DOHH2 (cell line): ENCODE measurements around the gene RAB33A.

ENCODE experiments used
- H3F3A ChIP-seq: fragments of 200-600 bp; sonication (generic), shearing (Covaris generic); 2 replicates; pipeline ENCODE4 v1.6.0; 2016; ENCODE audit warnings: antibody characterized with exemption, mild to moderate bottlenecking; ENCODE audit not compliant: control insufficient read depth, insufficient read depth
- H3K27ac ChIP-seq: fragments of 200-600 bp; sonication (generic); 2 replicates; pipeline ENCODE4 v1.5.1; 2014; ENCODE audit warnings: low read depth, mild to moderate bottlenecking, low read length, moderate library complexity
- H3K27me3 ChIP-seq: fragments of 200-600 bp; sonication (generic); 2 replicates; pipeline ENCODE4 v1.6.1; 2014; ENCODE audit warnings: mild to moderate bottlenecking, low read length, mixed read lengths; ENCODE audit not compliant: control insufficient read depth
- H3K36me3 ChIP-seq: fragments of 200-600 bp; sonication (generic); 2 replicates; pipeline ENCODE4 v1.6.1; 2014; ENCODE audit warnings: mild to moderate bottlenecking, low read length, moderate library complexity, mixed read lengths; ENCODE audit not compliant: control insufficient read depth
- H3K4me1 ChIP-seq: fragments of 200-600 bp; sonication (generic); 2 replicates; pipeline ENCODE4 v1.6.1; 2014; ENCODE audit warnings: mild to moderate bottlenecking, low read length, mixed read lengths; ENCODE audit not compliant: control insufficient read depth
- H3K4me2 ChIP-seq: fragments of 200-600 bp; sonication (generic); 2 replicates; pipeline ENCODE4 v1.6.0; 2014; ENCODE audit warnings: mild to moderate bottlenecking, low read length, moderate library complexity
- H3K4me3 ChIP-seq: fragments of 200-600 bp; sonication (generic); 2 replicates; pipeline ENCODE4 v1.5.1; 2014; ENCODE audit warnings: mild to moderate bottlenecking, low read length, mixed read lengths
- H3K79me2 ChIP-seq: fragments of 200-600 bp; sonication (generic); 2 replicates; pipeline ENCODE4 v1.6.1; 2014; ENCODE audit warnings: mild to moderate bottlenecking, low read length, mixed read lengths; ENCODE audit not compliant: control insufficient read depth
- H3K9me2 ChIP-seq: fragments of 200-600 bp; sonication (generic); replicated peaks from 2 replicates; pipeline ENCODE4 v1.6.1; 2014; ENCODE audit warnings: mild to moderate bottlenecking, low read length, mixed read lengths; ENCODE audit not compliant: control insufficient read depth
- H3K9me3 ChIP-seq: fragments of 200-600 bp; sonication (generic); 2 replicates; pipeline ENCODE4 v1.6.1; 2014; ENCODE audit warnings: antibody characterized with exemption, low read length, mixed read lengths; ENCODE audit not compliant: control insufficient read depth, insufficient read depth
- H4K20me1 ChIP-seq: fragments of 200-600 bp; sonication (generic); 2 replicates; pipeline ENCODE4 v1.6.0; 2014; ENCODE audit warnings: low read depth, mild to moderate bottlenecking, antibody characterized with exemption, low read length, moderate library complexity; ENCODE audit not compliant: control insufficient read depth, insufficient read depth
- CTCF ChIP-seq: fragments of 200-600 bp; sonication (generic); IDR thresholded peaks from one replicate; pipeline ENCODE4 v1.5.1; 2014; ENCODE audit warnings: antibody characterized with exemption, mild to moderate bottlenecking, low read depth, low read length; ENCODE audit not compliant: poor library complexity, severe bottlenecking
- EZH2phosphoT487 ChIP-seq: fragments of 200-600 bp; sonication (generic); IDR thresholded peaks from 2 replicates; pipeline ENCODE4 v1.6.1; 2017; ENCODE audit warnings: borderline replicate concordance, mild to moderate bottlenecking, antibody characterized with exemption, low read length, moderate library complexity, mixed read lengths

RAB33A gene

DNA sequence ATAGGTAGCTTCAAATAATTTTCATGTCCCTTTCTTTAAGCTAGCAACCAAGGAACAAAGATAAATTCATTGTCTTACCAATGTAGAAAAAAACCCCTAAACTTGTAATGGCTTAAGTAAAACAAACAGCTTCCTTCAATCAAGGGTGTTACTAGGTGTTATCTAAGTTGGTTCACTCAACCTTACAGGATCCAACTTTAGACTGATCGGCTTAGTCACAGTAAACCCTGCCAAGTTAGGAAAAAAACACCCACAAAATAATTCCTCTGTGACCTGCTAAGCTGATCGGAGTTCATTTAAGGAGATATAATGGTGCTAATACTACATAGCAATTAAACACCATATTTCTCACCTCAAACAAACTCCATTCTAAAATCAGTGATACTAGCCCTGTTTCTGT is 16.2 kb upstream of the RAB33A start:
- TF ChIP-seq EZH2phosphoT487 = no peak
- TF ChIP-seq CTCF = no peak
- no peaks in the 10 kb centered on the region for H3K9me3 ChIP-seq
- H3K27ac ChIP-seq = no peak overlapping the region

DNA sequence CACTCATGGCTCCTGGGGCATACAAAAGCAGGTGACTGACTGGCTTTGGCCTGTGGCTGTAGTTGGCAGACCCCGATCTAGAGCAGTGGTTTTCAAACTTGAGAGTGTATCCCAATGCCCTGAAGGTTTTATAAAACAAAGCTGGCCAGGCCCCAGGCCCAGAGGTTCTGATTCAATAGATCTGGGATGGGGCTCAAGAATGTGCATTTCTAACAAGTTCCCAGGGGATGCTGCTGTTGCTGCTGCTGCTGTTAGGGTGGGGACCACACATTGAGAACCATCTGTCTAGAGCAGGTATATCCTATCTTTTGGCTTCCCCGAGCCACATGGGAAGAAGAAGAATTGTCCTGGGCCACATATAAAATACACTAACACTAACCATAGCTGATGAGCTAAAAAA is 13.5 kb upstream of the RAB33A start:
- H3K9me3 ChIP-seq = no peaks in the 10 kb centered on the region
- no peaks in the 10 kb centered on the region for H4K20me1 ChIP-seq
- H3K4me2 ChIP-seq = no peak overlapping the region
- H3K4me3 ChIP-seq = no peak overlapping the region
- 0 out of 2 replicates have a peak, but pooled peaks cover 1% of the 10 kb centered on the region for H3K4me1 ChIP-seq
- H3K9me2 ChIP-seq = no peaks in the 10 kb centered on the region
- H3F3A ChIP-seq = no peaks in the 10 kb centered on the region
- no peak for TF ChIP-seq EZH2phosphoT487
- TF ChIP-seq CTCF = no peak
- H3K27me3 ChIP-seq = no peaks in the 10 kb centered on the region
- H3K36me3 ChIP-seq = peaks cover 9% of the 10 kb centered on the region
- peaks cover 42% of the 10 kb centered on the region for H3K79me2 ChIP-seq
- no peak overlapping the region for H3K27ac ChIP-seq

More for the DNA sequence above, 16.2 kb upstream of the RAB33A start:
- Histone ChIP-seq H3K4me1 (no peaks in the 10 kb centered on the region), H3K79me2 (peaks cover 18% of the 10 kb centered on the region), H3K4me3 (no peak overlapping the region), H3K4me2 (no peak overlapping the region), H4K20me1 (no peaks in the 10 kb centered on the region), H3K9me2 (no peaks in the 10 kb centered on the region), H3K36me3 (peaks cover 9% of the 10 kb centered on the region), H3K27me3 (no peaks in the 10 kb centered on the region), H3F3A (no peaks in the 10 kb centered on the region)

DNA sequence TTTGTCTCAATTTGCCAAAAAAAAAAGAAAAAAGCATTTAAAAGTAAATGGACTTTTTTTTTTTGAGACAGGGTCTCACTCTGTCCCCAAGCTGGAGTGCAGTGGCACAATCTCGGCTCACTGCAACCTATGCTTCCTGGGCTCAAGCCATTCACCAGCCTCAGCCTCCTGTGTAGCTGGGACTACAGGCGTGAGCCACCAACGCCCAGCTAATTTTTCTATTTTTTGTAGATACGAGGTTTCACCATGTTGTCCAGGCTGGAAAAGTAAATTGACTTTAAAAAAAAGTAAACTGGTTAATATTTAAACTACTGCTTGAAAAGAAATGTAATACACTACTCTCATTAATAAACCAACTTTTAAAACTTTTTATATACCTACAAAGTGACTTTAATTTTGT is 12.0 kb upstream of the RAB33A start:
- TF ChIP-seq CTCF = no peak
- no peak for TF ChIP-seq EZH2phosphoT487
- Histone ChIP-seq H3K4me2 (no peak overlapping the region), H3F3A (no peaks in the 10 kb centered on the region), H3K9me3 (no peaks in the 10 kb centered on the region), H3K27ac (no peak overlapping the region), H3K4me3 (no peak overlapping the region), H4K20me1 (no peaks in the 10 kb centered on the region), H3K9me2 (no peaks in the 10 kb centered on the region), H3K4me1 (peaks cover 13% of the 10 kb centered on the region), H3K36me3 (peaks cover 5% of the 10 kb centered on the region), H3K79me2 (peaks cover 56% of the 10 kb centered on the region), H3K27me3 (no peaks in the 10 kb centered on the region)
